Smooth muscle cell (in vitro differentiated cells): ENCODE data around the gene MEOX1. TPM values are rescaled to one million over a fixed set of nuclear protein-coding genes. Genes with fewer than 3 reads are reported as not detected.

Experiments
- DNase-seq: peaks from one replicate; lab custom pipeline; 2025; ENCODE audit not compliant: unreplicated experiment; lab: John Stamatoyannopoulos, UW
- H2AFZ ChIP-seq: fragments of 200-600 bp; sonication (generic); 2 replicates; pipeline ENCODE4 v1.6.0; 2016; ENCODE audit warnings: antibody characterized with exemption, low read depth, mild to moderate bottlenecking
- H3F3A ChIP-seq: fragments of 200-600 bp; sonication (generic); 2 replicates; pipeline ENCODE4 v1.6.0; 2017; ENCODE audit warnings: antibody characterized with exemption, low read depth
- H3K27ac ChIP-seq: fragments of 200-600 bp; sonication (generic); 2 replicates; pipeline ENCODE4 v1.5.1; 2016; ENCODE audit warnings: low read depth, mild to moderate bottlenecking
- H3K27me3 ChIP-seq: fragments of 200-600 bp; sonication (generic); 2 replicates; pipeline ENCODE4 v1.6.1; 2016; ENCODE audit warnings: low read depth, mild to moderate bottlenecking
- H3K36me3 ChIP-seq: fragments of 200-600 bp; sonication (generic); 2 replicates; pipeline ENCODE4 v1.5.1; 2016; ENCODE audit warnings: low read depth
- H3K4me1 ChIP-seq: fragments of 200-600 bp; sonication (generic); 2 replicates; pipeline ENCODE4 v1.5.1; 2016; ENCODE audit warnings: low read depth
- H3K4me2 ChIP-seq: fragments of 200-600 bp; sonication (generic); 2 replicates; pipeline ENCODE4 v1.6.0; 2016; ENCODE audit warnings: mild to moderate bottlenecking
- H3K4me3 ChIP-seq: fragments of 200-600 bp; sonication (generic); 2 replicates; pipeline ENCODE4 v1.5.1; 2016; ENCODE audit warnings: mild to moderate bottlenecking
- H3K79me2 ChIP-seq: fragments of 200-600 bp; sonication (generic); 2 replicates; pipeline ENCODE4 v1.6.0; 2016; ENCODE audit warnings: low read depth, mild to moderate bottlenecking
- H3K9ac ChIP-seq: fragments of 200-600 bp; sonication (generic); 2 replicates; pipeline ENCODE4 v1.6.0; 2016; ENCODE audit warnings: low read depth
- H3K9me3 ChIP-seq: fragments of 200-600 bp; sonication (generic); replicated peaks from 2 replicates; pipeline ENCODE4 v1.5.1; 2016; ENCODE audit warnings: low read depth
- H4K20me1 ChIP-seq: fragments of 200-600 bp; sonication (generic); 2 replicates; pipeline ENCODE4 v1.6.0; 2016; ENCODE audit warnings: low read depth
- CTCF ChIP-seq: fragments of 200-600 bp; sonication (generic); IDR thresholded peaks from 2 replicates; pipeline ENCODE4 v1.5.1; 2017; ENCODE audit warnings: borderline replicate concordance, mild to moderate bottlenecking, antibody characterized with exemption; ENCODE audit not compliant: insufficient read depth, poor library complexity, severe bottlenecking
- WGBS: methylation state at CpG from one replicate; pipeline ENCODE4 v1.1.7; 2016; ENCODE audit warnings: low lambda C conversion rate; 5-methylcytosine and 5-hydroxymethylcytosine counted together
- polyA plus RNA-seq: library from polyadenylated mRNA; unstranded; fragments of >200 nt; fragmentation: Nextera tagmentation; extraction: Ambion mirVana; gene quantifications from 2 replicates; pipeline ENCODE4 v1.2.1, GENCODE V29; 2016
- total RNA-seq: library from RNA; depleted of rRNA; stranded (reverse); fragments of >200 nt; gene quantifications from 2 replicates; pipeline ENCODE4 v1.2.3, GENCODE V29; 2014

The MEOX1 gene
- total and polyA plus RNA-seq, 2 experiments from 2014 or later = 0.58 to 1.7 TPM

GRCh38 chr17:43662413-43663141 is 855 bp upstream of the MEOX1 start:
- Histone ChIP-seq H3K4me1 (peaks cover 35% of the 10 kb centered on the region), H4K20me1 (no peaks in the 10 kb centered on the region), H3F3A (peaks cover 14% of the 10 kb centered on the region), H3K4me3 (no peak overlapping the region), H3K9ac (no peak overlapping the region), H3K79me2 (no peaks in the 10 kb centered on the region), H3K36me3 (no peaks in the 10 kb centered on the region), H3K27me3 (no peaks in the 10 kb centered on the region), H3K9me3 (no peaks in the 10 kb centered on the region), H3K4me2 (peak overlapping the region; percentile 41), H3K27ac (no peak overlapping the region), H2AFZ (peak overlapping the region; percentile 35)
- 47% methylated on average over 12 of the region's 12 CpGs for WGBS
- no peak for DNase-seq
- TF ChIP-seq CTCF = no peak

- Histone ChIP-seq H3K9me3 (no peaks in the 10 kb centered on the region), H3F3A (peaks cover 14% of the 10 kb centered on the region), H3K27ac (no peak overlapping the region), H2AFZ (no peak overlapping the region), H3K9ac (no peak overlapping the region), H3K4me1 (peaks cover 44% of the 10 kb centered on the region), H3K79me2 (no peaks in the 10 kb centered on the region), H3K27me3 (no peaks in the 10 kb centered on the region), H3K4me2 (peak overlapping the region; percentile 41), H4K20me1 (no peaks in the 10 kb centered on the region), H3K36me3 (no peaks in the 10 kb centered on the region), H3K4me3 (no peak overlapping the region)
- no peak for DNase-seq
- WGBS = 75% methylated on average over 16 of the region's 16 CpGs
- no peak for TF ChIP-seq CTCF
These were observed 767 bp downstream of the MEOX1 start for GRCh38 chr17:43660816-43661493.

GRCh38 chr17:43659823-43660617 is 1.7 kb downstream of the MEOX1 start:
- Histone ChIP-seq H3F3A (peaks cover 14% of the 10 kb centered on the region), H3K4me1 (peaks cover 45% of the 10 kb centered on the region), H3K4me3 (no peak overlapping the region), H3K4me2 (no peak overlapping the region), H3K27me3 (no peaks in the 10 kb centered on the region), H3K27ac (no peak overlapping the region), H3K36me3 (no peaks in the 10 kb centered on the region), H3K79me2 (no peaks in the 10 kb centered on the region), H3K9me3 (no peaks in the 10 kb centered on the region), H4K20me1 (no peaks in the 10 kb centered on the region), H2AFZ (no peak overlapping the region), H3K9ac (no peak overlapping the region)
- no peak for DNase-seq
- WGBS = 81% methylated on average over 11 of the region's 11 CpGs
- no peak for TF ChIP-seq CTCF
